RWPE1 (cell line): ENCODE data around the gene SNPH.

Source experiments
- CTCF ChIA-PET: fragments of 350-600 bp; sonication (Branson Sonifier 250); formaldehyde crosslinking; extraction: SDS; loops from one replicate; lab custom pipeline; 2021; lab: Yijun Ruan, JAX
- POLR2A ChIA-PET: fragments of 400-600 bp; formaldehyde crosslinking; extraction: SDS; loops from one replicate; lab custom pipeline; 2020; ENCODE audit warnings: antibody characterized with exemption; ENCODE audit not compliant: low non-redundant PET; lab: Yijun Ruan, JAX
- DNase-seq: peaks from one replicate; pipeline ENCODE4 v3.0.0; 2012; ENCODE audit warnings: low spot score
- H3K27ac ChIP-seq: fragments of 450-650 bp; 2 replicates; pipeline ENCODE4 v1.5.1; 2017
- TF ChIP-seq, protein P1 (sequence below): fragments of 450-650 bp; conservative IDR thresholded peaks from 2 replicates; pipeline ENCODE4 v1.5.1; 2017; ENCODE audit warnings: low read depth, mild to moderate bottlenecking

The SNPH gene

DNA sequence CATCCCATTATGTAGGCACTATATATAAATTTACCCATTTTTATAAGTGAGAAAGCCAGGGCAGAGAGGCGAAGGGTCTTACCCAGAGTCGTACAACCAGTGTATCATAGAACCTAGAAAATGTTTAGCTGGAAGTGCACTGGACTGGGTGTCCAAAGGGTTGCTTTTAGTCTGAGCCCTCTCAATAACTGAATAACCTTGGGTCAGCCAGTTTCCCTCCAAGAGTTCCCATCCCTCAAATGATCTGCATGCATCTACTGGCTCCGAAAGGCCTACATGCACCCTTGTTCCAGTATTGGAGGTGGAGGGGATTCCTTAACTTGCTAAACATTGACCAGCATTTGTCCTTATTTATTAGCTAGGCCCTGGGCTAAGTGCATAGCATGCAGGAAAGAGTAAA, 3.8 kb downstream of the SNPH start:
- ChIA-PET POLR2A (no interaction called here), CTCF (interaction anchor here (0.5 kb wide), 1 partner anchor 238 kb away, joined by 3 read pairs; no protein-coding TSS in a partner anchor)
- TF ChIP-seq, protein P1, sequence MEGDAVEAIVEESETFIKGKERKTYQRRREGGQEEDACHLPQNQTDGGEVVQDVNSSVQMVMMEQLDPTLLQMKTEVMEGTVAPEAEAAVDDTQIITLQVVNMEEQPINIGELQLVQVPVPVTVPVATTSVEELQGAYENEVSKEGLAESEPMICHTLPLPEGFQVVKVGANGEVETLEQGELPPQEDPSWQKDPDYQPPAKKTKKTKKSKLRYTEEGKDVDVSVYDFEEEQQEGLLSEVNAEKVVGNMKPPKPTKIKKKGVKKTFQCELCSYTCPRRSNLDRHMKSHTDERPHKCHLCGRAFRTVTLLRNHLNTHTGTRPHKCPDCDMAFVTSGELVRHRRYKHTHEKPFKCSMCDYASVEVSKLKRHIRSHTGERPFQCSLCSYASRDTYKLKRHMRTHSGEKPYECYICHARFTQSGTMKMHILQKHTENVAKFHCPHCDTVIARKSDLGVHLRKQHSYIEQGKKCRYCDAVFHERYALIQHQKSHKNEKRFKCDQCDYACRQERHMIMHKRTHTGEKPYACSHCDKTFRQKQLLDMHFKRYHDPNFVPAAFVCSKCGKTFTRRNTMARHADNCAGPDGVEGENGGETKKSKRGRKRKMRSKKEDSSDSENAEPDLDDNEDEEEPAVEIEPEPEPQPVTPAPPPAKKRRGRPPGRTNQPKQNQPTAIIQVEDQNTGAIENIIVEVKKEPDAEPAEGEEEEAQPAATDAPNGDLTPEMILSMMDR, result no peak
- H3K27ac ChIP-seq, result no peak overlapping the region
- DNase-seq, result no peak

DNA sequence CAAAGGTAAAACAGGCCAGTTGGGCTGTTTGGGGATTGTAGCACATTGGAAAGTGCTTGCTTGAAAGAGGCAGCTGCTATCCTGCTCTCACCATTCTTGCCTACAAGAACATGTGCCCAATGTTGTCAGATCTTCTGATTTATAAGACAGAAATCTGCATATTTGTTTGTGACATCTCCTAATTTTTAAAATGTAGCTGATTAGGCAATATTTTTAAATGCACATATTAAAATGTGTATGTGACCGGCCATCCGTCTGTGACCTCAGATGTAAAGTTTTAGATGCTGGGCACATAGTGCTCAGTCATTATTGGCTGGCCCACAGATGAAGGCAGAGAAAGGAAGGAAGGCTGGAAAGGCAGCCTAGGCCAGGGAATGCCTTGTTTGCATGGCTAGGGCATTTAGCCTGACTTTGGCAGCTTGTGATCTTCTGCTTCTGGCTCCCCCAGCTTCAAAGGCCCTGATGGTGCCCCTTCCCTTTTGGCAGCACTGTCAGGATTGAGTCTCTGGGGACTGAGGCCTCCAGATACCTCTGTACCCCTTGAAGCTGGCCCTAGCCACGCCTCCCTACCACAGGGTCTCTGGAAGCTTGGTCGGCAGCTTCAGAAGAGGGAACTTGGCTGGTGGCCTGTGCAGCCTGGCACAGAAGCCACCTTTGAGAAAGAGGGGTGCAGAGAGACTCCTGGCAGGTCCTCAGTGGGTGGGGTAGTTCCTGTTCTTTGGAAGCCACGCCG, 6.4 kb downstream of the SNPH start:
- ChIA-PET POLR2A (no interaction called here), CTCF (interaction anchor here (0.7 kb wide), 1 partner anchor 61 kb away, joined by 4 read pairs; no protein-coding TSS in a partner anchor)
- TF ChIP-seq, protein P1, result no peak
- no peak for DNase-seq
- H3K27ac ChIP-seq, result no peak overlapping the region

DNA sequence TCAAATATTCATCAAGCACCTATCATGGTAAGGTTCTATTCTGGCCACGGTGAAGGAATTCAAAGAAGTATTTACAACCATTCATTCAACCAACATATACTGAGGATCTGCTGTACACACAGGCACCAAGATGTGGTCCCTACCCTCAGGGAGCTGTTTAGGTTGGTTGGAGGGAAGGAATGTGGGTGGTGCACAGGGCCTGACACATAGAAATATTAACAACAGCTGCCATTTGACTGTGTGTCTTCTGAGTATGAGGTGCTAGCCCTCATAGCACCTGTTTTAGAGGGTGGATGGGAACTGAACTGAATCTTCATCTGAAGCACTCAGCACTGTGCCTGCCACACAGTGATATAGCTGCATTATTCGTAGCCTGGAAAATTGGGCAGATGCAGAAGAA, 7.3 kb downstream of the SNPH start:
- ChIA-PET POLR2A (no interaction called here), CTCF (interaction anchor here (0.7 kb wide), 1 partner anchor 31 kb away, joined by 3 read pairs; no protein-coding TSS in a partner anchor)
- no peak overlapping the region for H3K27ac ChIP-seq
- DNase-seq, result no peak
- TF ChIP-seq, protein P1, result no peak

DNA sequence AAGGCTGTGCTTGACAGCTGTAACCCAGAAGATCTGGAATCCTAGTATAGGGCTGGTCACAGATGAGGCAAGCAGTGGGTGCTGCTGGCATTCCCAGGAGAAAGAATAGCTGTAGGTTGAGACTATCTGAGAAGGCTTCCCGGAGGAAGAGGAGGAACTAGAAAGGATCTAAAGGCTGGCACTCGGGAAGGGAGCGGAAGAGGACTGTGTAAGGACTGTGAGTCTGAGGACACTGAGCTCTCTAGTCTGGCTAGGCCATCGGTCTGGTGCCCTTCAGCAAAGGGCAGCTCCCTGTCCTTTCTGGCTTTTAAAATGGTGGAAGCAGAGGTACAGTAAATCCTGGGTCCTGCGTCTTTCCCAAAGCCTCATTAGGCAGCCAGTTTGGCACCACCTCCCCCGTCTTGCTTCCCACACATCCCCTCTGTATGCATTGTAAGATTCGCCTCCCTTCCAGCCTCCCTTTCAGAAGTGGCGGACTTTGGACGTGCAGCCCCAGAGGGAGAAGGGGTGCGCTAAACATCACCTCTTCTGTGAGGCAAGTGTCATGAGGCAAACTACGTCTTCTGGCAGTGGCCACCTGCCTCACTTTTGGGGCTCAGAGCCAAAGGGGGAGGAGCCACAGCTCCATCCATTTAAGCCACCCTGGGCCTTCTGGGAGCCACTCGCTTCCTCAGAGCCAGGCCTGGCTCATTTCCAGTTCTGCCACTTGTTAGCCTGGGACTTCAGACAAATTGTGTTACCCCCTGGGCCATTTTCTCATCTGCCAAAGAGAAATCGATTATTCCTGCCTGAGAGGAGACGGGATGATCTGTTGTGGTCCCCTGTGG, 8.6 kb downstream of the SNPH start:
- no peak for DNase-seq
- TF ChIP-seq, protein P1, result no peak
- ChIA-PET POLR2A (no interaction called here), CTCF (no interaction called here)
- no peak overlapping the region for H3K27ac ChIP-seq

DNA sequence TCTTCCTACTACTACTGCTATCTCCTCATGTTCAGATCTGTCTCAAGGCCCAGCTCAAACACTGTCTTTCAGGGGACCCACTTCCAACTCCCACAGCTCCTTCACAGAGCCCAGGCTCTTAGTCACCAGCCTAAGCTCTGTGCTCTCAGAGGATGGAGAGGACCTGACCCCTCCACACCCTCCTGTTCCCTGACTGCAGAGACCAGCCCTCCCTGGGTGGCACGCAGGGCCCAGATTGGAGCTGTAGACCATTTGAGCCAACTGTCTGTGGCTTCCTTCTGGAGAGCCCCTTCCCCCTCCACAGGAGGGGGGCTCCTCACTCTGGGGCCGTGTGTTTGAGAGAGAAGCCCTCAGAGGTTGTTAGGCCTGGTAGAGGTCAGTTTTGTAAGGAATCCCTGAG, 9.8 kb downstream of the SNPH start:
- POLR2A ChIA-PET, result no interaction called here
- CTCF ChIA-PET, result no interaction called here
- no peak for DNase-seq
- no peak overlapping the region for H3K27ac ChIP-seq
- TF ChIP-seq, protein P1, result no peak

DNA sequence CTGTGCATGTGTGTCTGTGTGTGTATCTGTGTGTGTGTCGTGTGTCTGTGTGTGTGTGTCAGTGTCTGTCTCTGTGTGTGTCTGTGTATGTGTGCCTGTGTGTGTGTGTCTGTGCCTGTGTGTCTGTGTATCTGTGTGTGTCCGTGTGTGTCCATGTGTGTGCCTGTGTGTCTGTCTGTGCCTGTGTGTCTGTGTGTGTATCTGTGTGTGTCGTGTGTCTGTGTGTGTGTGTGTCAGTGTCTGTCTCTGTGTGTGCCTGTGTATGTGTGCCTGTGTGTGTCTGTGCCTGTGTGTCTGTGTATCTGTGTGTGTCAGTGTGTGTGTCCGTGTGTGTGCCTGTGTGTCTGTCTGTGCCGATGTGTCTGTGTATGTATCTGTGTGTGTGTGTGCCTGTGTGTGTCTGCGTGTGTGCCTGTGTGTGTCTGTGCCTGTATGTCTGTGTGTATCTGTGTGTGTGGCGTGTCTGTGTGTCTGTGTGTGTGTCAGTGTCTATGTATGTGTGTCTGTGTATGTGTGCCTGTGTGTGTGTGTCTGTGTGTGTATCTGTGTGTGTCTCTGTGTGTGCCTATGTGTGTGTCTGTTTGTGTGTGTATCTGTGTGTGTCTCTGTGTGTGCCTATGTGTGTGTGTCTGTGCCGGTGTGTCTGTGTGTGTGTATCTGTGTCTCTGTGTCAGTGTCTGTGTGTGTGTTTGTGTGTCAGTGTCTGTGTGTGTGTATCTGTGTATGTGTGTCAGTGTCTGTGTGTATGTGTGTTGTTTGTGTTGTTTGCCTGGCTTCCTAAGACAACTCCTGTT, 11.6 kb downstream of the SNPH start:
- DNase-seq, result no peak
- TF ChIP-seq, protein P1, result no peak
- H3K27ac ChIP-seq, result no peak overlapping the region
- POLR2A ChIA-PET, result no interaction called here
- CTCF ChIA-PET, result no interaction called here
